GM19463 (cell line): ENCODE results near the gene PLAAT2.

Experiments
- ATAC-seq: cut with Tn5 transposase; IDR thresholded peaks from one replicate; pipeline ENCODE4 v1.9.1; 2021; ENCODE audit warnings: mild to moderate bottlenecking, moderate library complexity; ENCODE audit not compliant: unreplicated experiment

Gene PLAAT2

DNA sequence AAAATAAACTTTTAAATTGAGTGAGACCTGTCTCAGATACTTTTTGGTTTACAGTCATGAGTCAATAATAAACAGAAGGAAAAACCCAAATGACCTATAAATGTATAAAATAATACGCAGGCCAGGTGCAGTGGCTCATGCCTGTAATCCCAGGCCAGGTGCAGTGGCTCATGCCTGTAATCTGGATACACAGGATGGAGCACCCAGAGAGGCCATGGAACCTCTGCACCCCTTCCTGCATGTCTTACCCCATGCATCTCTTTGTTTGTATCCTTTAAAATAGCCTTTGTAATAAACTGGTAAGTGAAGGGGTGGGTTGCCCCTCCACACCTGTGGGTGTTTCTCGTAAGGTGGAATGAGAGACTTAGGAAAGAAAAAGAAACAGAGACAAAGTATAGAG lies 35.5 kb downstream of the PLAAT2 start:
- ATAC-seq: no peak

DNA sequence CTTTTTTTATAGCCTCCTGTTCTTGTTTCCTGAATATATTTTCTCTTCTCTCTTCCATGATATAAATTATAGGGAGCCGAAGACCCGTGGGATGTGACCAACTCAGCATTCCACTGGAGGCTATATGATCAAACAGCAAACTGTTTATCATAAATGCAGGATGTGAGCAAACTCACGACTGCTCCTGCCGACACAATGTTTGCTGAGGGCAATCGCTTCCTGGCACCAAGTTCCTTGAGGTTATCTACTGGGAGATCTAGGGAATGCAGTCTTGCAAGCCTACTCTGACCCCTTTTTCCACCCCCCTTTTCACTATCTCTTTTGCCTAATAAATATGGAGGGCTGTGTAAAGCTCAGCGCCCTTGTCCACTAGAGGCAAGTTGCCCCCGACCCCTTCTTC lies 40.0 kb downstream of the PLAAT2 start:
- ATAC-seq: no peak

DNA sequence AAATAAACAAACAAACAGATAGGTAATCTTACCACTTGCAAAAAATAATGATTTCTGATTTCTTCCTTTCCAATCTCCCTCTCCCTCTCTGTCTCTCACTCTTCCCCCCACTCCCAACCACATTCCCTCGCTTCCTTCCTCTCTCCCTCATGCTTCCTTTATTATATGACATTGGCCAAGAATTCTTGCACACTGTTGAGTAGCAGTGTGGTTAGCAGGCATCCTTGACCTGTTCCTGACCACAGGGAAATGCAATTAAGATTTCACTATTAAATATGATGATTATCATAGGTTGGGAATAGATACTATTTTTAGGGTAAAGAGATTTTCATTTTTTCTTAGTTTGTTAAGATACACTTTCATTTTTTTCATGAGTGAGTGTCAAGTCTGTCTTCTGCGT lies 41.3 kb downstream of the PLAAT2 start:
- ATAC-seq: no peak

DNA sequence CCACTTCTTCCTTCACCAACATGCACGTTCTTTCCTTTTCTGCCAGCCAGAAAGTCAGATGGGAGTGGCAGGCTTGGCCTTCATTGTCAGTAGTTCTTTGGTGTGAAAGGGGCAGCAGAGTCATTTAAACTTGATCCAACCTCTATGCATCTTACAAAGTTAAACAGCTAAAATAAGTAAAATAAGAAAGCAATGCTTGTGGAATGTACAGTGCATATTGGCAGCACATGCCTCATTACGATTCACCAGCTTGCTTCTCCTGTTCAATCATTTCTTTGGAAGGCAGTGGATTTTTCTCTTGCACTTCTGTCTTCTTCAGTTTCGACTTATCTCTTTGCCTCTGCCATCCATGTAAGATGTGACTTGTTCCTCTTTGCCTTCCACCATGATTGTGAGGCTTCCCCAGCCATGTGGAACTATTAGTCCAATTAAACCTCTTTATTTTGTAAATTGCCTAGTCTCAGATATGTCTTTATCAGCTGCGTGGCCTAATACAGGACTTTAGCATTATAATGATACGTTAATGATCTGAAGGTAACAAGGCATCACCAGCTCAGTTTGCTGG lies 42.5 kb downstream of the PLAAT2 start:
- no peak for ATAC-seq

DNA sequence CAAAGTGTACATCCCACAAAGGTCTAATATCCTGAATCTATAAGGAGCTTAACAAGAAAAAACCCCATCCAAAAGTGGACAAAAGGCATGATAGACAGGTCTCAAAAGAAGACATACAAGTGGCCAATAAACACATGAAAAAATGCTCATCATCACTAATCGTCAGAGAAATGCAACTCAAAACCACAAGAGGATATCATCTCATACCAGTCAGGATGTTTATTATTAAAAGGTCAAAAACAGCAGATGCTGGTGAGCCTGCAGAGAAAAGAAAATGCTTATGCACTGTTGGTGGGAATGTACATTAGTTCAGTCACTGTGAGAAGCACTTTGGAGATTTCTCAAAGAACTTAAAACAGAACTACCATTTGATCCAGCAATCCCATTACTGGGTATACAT lies 44.6 kb downstream of the PLAAT2 start:
- ATAC-seq: no peak

DNA sequence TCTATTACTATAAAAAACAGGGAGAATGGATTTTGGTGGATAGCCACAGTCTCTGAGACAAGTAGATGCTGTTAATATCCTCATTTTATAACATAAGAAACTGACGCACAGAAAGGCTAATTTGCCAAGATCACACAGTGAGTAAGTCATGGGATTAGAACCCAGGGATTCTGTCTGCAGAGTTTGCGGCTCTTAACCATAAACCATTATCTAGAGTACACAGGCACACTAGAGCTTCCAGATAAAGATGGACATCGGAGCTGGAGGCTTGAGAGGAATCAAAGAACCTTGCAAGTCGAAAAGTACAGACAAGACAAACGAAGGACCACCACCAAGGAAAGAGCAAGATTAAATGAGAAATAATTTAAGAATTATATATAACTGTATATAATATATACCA lies 46.0 kb downstream of the PLAAT2 start:
- ATAC-seq: no peak

DNA sequence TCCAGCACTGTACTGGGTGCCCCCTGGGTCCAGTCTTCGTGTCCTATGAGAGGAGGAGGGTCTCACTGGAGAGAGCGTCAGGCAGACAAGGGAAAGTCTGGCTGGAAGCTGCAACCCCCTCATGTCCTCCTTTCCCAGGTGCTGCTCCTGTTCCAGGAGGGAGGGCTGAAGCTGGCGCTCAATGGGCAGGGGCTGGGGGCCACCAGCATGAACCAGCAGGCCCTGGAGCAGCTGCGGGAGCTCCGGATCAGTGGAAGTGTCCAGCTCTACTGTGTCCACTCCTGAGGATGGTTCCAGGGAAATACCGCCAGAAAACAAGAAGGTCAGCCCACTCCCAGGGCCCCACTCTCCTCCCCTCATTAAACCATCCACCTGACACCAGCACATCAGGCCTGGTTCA lies 47.1 kb downstream of the PLAAT2 start:
- no peak for ATAC-seq

DNA sequence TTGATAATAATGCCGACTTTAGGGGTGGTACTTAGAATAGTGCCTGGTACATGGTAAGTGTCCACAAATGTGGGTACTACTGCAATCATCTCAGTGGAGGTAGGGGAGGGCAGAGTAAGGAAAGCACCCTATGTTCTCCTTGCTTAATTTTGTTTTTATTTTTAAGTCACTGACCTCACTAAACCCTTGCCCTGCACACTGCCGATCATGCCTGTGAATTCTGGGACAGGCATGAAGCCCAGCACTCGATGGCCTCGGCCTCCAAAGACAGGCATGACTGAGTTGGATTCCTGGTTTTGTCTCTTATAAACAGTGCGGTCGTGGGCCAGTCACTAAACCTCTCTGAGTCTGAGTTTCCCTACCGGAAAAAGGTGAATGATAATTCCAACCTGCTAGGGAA lies 50.4 kb downstream of the PLAAT2 start:
- ATAC-seq: no peak

DNA sequence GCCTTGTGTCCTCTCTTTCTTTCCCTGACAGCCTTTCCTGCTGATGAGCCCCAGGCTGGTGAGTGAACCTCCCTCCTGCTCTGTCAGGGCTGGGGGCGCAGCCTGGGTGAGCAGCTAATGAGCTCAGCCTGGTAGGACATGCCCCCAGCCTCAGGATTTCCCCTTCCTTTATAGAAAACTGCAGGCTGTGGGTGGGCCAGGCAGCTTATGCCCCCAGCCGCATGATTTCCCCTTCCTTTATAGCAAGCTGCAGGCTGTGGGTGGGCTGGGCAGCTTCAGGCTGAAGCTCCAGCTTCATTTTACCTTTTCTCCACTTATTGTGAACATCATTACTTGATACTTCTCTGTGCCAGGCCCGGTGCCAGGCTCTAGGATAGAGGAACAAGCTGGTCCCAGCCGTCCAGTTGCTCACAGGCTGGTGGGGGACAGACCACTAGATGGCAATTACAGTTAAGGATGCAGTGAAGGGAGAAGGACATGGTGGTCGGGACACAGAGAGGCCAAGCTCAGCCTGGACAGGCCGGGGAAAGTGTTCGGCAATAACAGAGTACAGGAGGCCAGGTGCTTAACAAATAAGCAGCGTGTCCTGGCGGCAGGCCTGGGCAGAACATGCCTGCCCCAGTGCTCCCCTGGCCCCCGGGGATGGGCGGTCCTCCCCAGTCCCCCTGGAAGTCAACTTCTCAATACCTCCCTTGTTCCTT lies 52.0 kb downstream of the PLAAT2 start:
- ATAC-seq: no peak

DNA sequence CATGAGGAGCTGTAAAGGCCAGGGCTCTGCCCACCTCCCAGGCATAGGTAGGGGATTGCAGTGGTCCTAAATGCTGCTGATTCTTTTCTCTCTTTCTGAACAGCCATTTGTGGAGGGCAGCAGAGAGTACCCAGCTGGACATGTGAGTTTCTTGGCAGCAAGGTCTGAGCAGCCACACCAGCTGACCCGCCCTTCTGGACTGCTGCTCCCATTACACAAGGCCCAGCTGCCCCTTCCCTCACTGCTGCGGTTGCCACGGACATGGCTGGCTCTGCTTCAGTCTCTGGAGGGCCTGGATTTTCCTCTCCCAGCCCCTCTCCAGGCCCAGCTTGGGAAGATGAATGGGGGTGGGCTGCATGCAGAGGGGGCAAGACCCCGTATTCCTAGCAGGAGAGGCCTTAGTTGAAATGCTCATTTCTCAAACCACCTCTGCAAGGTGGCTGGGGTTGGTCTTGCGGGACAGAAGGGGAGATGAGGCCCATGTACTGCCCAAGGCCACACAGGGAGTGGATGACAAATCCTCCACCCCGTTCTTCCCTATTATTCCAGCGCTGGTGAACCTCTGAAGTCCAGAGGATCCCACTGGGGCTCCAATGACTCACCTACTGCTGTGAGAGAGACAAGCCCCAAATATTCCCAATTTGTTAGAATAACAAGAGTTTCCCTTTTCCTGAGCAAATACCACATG lies 52.7 kb downstream of the PLAAT2 start:
- ATAC-seq: no peak

DNA sequence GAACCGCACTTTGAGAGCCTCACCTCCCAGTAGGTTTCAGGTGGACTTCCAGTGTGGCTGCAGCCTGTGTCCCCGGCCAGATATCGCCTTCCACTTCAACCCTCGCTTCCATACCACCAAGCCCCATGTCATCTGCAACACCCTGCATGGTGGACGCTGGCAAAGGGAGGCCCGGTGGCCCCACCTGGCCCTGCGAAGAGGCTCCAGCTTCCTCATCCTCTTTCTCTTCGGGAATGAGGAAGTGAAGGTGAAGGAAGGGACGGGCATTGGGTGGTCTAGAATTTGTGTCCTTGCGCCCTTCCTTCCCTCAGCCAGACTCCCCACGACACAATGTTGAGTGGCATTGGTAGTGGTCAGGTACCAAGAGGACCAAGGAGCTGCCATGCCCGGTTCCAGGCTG lies 54.4 kb downstream of the PLAAT2 start:
- no peak for ATAC-seq

DNA sequence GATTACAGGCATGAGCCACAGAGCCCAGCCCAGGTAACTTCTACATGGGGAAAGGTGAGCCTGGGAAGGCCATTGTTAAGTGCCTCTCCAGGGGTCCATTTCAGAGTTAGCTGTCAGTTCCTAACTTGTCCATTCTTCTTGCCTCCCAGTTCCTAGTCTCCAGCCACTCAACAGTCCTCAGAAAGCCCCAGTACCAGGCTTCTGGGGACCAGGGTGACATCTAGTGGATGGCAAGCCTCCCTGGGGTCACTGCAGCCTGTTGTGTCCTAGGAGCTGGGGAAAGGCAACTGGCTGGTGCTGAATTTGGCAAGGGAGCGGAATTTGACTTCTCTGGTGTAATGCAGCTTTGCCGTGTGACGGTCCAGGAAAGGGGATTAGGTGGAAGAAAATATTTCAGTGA lies 55.2 kb downstream of the PLAAT2 start:
- no peak for ATAC-seq

DNA sequence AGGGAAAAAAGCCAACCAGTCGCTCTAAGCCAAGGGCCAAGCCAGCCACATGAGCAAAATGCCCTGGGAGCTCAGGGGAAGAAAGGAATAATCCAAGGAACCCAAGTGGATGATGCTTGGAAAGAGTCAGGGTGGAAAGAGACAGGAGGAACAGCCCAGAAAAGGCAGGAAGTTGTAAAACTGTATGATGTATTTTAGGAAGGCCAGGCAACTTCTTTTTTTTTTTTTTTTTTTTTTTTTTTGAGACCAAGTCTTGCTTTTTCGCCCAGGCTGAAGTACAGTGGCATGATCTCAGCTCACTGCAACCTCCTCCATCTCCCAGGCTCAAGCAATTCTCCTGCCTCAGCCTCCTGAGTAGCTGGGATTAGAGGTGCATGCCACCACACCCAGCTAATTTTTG lies 55.7 kb downstream of the PLAAT2 start:
- ATAC-seq: no peak

DNA sequence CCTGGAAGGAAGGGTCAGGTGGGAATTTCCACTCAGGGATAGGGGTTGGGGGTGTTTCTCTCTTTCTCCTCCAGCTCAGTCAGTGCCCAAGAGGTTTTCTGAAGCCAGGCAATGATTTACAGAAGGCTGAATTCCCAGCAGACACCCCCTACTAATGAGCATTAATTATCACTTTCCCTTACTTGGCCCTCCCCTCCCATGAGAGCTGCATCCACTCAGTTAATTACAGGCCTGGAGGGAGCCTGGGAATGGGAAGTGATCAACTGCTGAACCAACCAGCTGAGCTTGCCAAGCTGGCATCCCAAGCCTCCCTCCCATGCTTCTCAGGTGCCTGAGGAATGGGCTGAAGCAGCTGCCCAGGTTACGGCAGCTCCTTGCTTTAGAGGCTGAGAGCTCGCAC lies 56.3 kb downstream of the PLAAT2 start:
- no peak for ATAC-seq

DNA sequence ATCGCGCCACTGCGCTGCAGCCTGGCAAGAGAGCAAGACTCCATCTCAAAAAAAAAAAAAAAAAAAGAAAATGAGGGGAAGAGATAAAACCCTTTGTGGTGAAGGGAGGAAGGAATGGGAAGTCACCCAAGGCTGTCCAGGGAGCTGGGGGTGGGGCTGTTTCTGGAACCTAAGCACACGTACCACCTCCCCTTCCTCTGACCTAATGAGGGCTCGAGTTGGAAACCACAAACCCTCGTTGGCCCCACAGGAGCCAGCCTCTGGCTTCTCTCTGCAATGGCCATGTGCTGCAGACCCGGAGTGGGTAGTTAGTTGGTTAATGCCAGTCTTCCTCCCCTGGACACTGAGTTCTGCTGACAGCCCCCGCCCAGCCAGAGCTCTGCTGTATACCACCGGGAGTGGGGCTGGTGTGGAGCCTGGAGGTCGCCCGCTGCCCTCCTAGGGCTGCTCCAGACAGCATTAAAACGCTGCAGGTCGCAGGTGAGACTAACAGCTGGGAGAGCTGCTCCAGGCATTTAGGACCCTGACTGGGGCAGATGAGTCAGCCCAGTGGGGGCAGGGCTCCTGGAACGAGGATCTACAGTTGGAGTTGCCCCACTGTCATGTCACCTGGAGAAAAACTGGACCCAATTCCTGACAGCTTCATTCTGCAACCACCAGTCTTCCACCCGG lies 57.2 kb downstream of the PLAAT2 start, which contains the start of gene LGALS12:
LGALS12 (plus strand) TSS at position 228 of the 672 bp plus-strand sequence; CDS start at position 603, 375 bp downstream.
- no peak for ATAC-seq

DNA sequence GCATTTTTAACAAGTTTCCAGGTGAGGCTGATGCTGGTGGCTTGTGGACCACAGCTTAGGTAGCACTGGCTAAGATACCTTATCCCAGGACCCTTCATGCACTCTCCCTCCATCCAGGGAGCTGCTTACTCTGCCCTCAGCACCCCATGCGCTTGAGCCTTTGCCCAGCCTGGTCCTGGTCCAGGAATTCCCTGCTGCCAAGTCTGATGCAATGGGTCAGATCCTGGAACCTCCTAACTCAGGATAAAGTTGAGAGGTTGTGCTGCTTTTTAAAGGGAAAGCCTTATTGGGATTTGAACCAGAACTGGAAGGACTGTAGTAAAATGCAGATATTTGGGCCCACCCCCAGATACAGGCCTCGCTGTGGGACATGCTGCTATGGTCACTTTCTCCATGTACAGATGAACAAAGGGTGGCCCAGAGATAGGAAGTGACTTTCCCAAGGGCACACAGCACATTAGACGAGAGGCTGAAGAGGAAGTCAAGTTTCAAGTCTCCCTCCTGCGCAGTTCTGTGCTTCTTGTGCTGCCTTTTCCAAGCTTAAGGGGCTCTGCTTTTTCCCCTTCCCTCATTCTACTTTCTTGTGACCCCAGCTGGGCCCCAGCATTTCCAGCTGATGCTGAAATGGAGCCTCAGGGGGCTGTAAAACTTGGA lies 58.1 kb downstream of the PLAAT2 start:
- no peak for ATAC-seq

DNA sequence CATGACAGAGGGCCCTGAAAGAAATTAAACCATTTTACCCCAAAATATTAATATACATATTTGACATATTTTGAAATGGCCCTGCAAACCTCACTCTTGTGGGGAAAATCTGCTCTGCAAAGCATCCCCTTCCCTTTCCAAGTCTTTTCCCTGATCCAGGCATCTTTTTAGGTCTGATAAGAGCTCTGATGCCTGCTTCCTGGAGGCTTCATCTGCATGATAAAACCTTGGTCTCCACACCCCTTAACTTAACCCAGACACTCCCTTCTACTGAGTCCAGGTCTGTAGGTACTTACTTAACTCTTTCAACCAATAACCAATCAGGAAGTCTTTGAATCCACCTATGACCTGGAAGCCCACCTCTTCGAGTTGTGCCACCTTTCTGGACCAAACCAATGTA lies 59.1 kb downstream of the PLAAT2 start:
- no peak for ATAC-seq

DNA sequence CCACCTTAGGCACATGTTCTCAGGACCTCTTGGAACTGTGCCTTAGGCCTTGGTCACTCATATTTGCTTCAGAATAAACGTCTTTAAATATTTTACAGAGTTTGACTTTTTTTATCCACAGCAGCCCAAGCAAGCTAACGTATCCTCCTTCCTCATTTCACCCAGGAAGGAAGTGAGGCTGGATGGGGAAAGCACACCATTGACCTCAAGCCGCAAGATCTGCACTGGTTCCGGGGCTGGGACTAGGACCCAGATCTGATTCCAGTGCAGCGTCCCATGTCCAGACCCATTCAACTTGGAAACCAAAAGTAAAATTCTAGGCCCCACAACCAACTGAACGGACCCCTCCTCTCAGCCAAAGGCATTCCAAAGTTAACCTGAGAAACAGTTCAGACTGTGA lies 59.7 kb downstream of the PLAAT2 start:
- no peak for ATAC-seq
